Stimulated activated CD4-positive, alpha-beta T cell treated with anti-CD3 and anti-CD28 coated beads, Interleukin-2, amount 100 ng/mL, for 48 hours (primary cell): ENCODE data around the gene CNTNAP2.
"Not testable (repeated sequence)": the region's sequence is repeated elsewhere in the genome, so short reads cannot be mapped to it uniquely, and the experiment has no call there.

Experiments used
- DNase-seq, 2 donors: peaks; one replicate each; pipeline ENCODE4 v3.0.0-alpha.2; 2020

Gene CNTNAP2

GRCh38 chr7:148298768-148299167 lies 2182.2 kb downstream of the CNTNAP2 start:
- DNase-seq: not testable (repeated sequence)

DNA sequence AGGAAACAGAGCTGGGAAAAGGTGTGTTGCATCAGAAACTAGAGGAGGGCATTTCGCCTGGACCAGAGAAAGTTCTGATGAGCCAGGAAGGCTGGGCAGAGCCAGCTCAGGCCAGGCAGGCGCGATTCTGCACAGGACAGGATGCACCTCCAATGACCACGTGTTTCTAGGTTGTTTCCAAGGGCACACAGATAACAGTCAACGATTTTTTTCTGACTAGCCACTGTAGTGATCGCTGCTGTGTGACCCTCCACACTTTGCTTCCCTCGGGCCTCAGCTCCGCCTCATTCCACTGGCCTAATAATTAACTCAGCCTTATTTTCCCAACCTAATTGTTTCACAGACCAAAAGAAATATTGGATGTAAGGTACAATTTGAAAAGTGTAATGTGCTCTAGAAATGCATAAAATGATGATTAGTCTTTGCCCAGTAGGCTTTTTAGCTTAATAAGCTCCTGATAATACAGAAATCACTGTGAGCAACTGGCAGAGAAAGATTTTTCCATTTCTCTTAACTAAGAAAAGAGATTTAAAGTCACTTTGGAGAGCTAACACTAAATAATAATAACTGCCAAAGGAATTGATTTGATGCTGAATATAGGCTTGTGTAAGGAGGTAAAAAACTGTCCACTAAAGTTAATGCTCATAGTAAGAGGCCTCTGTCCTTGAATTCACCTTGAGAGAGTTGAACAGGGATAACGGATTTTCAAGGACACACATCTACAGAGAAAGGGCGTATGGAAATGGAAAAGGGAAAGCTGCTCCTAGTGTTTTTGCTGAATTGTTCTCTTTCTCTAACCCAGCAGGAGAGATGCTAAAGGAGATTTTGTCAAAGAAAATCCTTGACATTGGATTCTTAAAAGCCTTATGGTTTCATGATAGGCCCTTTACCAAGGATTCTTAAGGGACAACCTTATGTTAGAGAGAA lies 2183.0 kb downstream of the CNTNAP2 start:
- DNase-seq: no peak

GRCh38 chr7:148302436-148302835 lies 2185.8 kb downstream of the CNTNAP2 start:
- DNase-seq: not testable (repeated sequence)

GRCh38 chr7:148303295-148304082 lies 2186.9 kb downstream of the CNTNAP2 start:
- no peak for DNase-seq

- DNase-seq: no peak
Measured at GRCh38 chr7:148304083-148304335, 2187.4 kb downstream of the CNTNAP2 start.

DNA sequence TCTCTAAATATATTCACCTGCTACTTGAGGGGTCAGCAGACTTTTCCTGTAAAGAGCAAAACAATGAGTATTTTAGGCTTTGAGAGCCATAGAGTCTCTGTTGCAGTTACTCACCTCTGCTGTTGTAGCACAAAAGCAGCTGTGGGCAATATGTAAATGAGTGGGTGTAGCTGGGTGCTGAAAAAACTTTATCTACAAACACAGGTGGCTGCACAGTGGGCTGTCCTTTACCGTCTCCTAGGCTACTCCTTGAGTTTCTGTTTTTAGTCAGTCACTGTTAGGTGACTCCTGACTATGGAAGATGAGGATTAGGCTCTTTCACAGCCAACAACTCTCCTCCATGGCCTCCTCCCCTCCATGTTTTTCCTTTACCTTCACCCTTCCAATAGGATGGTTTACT lies 2187.9 kb downstream of the CNTNAP2 start:
- DNase-seq: no peak

- DNase-seq: no peak
Measured at GRCh38 chr7:148306759-148307158, 2190.2 kb downstream of the CNTNAP2 start.

DNA sequence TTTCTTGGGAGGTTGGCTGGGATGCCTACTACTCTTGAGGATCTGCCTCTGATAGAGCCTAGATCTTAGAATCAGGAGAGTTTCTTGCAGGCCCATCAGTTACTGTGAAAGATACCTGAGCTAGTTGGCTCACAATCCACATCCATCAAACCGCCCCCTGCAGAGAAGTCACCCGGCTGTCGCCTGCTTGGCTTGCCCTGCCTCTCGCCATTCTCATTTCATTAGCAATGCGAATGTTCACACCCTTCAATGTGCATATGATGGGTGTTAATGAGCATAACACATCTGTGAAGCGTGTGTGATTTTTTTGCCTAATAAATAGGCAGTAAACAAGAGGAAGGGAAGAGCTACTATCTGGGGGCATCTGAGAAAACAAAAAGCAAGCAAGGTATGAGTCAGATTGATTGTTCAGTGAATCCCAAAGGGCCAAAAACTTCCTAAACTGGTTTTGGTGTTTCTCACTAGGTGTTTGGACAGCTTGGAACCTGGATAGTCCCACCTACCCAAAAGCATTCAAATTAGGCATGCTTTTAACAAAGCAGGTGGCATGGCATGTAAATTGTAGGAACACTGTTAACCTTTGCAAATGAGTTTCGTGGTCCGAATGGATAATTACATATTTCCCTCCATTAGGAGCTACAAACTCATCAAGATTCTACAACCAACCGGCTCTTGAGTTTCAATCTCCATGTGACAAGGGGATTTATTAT lies 2201.7 kb downstream of the CNTNAP2 start:
- no peak for DNase-seq

DNA sequence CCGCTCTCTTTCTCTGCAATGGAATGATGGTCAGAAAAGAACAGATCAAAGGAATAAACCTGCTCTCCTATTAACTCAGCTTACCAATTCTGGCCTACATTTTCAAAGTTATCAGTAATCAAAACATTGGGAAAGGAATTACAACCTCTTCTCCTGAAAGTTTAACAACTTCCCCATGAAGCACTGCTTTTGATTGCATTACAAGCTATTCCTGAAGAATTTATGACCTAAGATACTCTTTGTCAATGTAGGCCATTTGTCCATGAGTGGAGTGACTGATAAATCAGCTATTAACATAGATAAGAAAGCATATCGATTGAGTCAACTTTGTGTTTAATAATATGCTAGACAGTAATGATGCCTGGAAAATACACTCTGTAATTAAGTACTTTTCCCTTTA lies 2202.2 kb downstream of the CNTNAP2 start:
- no peak for DNase-seq

DNA sequence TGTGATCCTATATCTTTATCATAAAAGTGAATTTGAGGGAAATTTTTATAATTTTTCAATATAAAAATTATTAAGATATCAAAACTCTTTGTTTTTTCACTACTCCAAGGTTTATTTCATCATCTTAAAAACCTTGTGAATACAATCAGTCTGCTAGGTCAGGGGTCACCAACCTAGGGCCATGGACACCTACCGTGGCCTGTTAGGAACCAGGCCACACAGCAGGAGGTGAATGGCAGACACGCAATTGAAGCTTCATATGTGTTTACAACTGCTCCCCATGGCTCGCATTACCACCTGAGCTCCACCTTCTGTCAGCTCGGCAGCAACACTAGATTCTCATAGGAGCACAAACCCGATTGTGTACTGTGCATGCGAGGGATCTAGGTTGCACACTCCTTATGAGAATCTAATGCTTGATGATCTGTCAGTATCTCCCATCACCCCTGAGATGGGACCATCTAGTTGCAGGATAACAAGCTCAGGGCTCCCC lies 2202.8 kb downstream of the CNTNAP2 start:
- no peak for DNase-seq

- no peak for DNase-seq
Measured at GRCh38 chr7:148325208-148325607, 2208.6 kb downstream of the CNTNAP2 start.

- no peak for DNase-seq
Measured at GRCh38 chr7:148327379-148327778, 2210.8 kb downstream of the CNTNAP2 start.

- no peak for DNase-seq
Measured at GRCh38 chr7:148328906-148329305, 2212.3 kb downstream of the CNTNAP2 start.

DNA sequence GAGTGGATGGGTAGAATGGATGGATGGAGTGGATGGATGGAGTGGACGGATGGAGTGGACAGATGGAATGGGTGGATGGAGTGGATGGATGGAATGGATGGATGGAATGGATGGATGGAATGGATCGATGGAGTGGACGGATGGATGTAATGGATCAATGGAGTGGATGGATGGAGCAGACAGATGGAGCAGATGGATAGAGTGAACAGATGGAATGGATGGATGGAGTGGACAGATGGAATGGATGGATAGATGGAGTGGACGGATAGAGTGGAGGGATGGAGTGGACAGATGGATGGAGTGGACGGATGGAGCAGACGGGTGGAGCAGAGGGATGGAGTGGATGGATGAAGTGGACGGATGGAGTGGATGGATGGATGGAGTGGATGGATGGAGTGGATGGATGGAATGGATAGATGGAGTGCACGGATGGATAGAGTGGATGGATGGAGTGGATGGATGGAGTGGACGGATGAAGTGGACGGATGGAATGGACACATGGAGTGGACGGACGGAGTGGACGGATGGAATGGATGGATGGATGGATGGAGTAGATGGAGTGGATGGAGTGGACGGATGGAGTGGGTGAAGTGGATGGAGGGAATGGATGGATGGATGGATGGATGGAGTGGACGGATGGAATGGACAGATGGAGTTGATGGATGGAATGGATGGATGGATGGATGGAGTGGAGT lies 2213.7 kb downstream of the CNTNAP2 start:
- DNase-seq: no peak

DNA sequence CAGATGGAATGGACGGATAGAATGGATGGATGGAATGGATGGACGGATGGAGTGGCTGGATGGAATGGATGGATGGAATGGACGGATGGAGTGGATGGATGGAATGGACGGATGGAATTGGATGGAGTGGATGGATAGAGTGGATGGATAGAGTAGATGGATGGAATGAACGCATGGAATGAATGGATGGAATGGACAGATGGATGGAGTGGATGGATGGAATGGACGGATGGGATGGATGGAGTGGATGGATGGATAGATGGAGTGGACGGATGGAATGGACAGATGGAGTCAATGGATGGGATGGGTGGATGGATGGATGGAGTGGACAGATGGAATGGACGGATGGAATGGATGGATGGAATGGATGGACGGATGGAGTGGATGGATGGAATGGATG lies 2214.2 kb downstream of the CNTNAP2 start:
- DNase-seq: no peak

DNA sequence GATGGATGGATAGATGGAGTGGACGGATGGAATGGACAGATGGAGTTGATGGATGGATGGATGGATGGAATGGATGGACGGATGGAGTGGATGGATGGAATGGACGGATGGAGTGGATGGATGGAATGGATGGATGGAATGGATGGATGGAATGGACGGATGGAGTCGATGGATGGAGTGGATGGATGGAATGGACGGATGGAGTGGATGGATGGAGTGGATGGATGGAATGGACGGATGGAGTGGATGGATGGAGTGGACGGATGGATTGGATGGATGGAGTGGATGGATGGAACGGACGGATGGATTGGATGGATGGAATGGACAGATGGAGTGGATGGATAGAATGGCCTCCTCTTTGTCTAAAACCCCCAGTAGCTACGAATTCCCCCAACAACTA lies 2214.9 kb downstream of the CNTNAP2 start:
- DNase-seq: not testable (repeated sequence)

- no peak for DNase-seq
Measured at GRCh38 chr7:148332191-148333186, 2215.9 kb downstream of the CNTNAP2 start.

DNA sequence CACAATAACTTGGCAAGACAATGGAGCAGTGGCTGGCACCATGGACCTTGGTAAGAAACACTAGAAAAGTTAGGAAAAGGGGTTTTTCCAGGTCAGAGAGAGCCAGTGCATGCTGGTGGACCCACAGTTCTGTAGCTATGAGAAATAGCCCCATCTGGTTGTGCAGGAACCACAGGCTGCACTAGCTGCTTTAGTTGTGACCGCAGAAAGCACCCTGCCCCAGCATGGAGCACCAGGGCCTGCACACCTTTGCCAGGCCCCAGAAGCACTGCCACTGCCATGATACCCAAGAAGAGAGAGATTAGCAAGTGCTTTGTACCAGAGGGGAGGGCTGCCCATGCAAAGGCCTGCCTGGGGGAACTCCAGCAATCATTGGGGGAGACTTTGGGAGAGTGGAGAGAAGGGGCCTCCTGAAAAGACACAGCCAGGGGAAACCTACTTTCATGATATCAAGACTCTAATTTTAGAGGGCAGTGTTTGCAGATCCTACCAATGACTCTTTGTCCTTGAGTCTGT lies 2217.9 kb downstream of the CNTNAP2 start:
- DNase-seq: no peak

DNA sequence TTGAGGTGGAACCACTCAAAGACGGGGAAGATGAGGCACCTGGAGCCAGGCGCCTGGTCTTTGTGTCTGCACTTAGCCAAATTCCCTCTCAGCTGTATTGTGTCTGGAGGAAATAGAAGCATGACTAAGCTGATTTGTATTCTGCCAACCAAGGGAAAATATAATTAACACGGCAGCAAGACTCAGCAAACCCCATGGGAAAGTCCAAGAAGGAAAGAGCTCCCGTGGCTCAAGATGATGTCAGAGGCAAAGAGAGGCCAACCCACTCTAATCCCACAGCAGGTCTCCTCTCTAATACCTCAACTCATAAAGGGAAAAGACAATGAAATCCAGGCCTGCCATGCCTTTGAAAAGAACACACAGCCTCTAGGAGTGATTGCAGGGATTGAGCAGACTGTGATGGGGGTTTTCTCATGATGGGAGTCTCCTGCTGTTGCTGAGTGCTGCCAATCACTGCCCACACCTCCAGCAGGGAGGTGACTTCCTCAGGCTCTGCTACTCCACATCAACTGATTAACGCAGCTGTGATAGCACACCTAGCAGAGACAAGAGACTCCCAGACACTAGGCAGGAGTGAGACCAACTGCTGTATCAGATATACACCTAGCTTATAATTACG lies 2218.5 kb downstream of the CNTNAP2 start:
- no peak for DNase-seq

- DNase-seq: no peak
Measured at GRCh38 chr7:148335790-148336189, 2219.2 kb downstream of the CNTNAP2 start.

GRCh38 chr7:148336411-148336810 lies 2219.8 kb downstream of the CNTNAP2 start:
- DNase-seq: no peak
